Adrenal gland (tissue), 12 donors: ENCODE measurements around the gene GDF11. TPM values are rescaled to one million over a fixed set of nuclear protein-coding genes. Genes with fewer than 3 reads are reported as not detected.
A peak's percentile ranks its signal among the peaks of the same experiment; 100 is the strongest.

Experiments used
- DNase-seq, 7 donors: peaks; one replicate each; pipeline ENCODE4 v3.0.0-alpha.2; 2019 to 2020
- H3K27ac ChIP-seq, 5 donors: fragments of 200-600 bp; sonication (generic) in 4 of 5; 1 replicate in 3 of 5; 2 replicates in 2 of 5; pipeline versions ENCODE4 v1.5.1 to v1.8.0; 2016 to 2020; ENCODE audit warnings: mild to moderate bottlenecking in 1 of 5
- H3K27me3 ChIP-seq: fragments of 200-600 bp; 2 replicates; pipeline ENCODE4 v1.8.0; 2021
- H3K36me3 ChIP-seq, 2 donors: fragments of 200-600 bp; replicated peaks in 1 of 2; 1 replicate in 1 of 2; 2 replicates in 1 of 2; pipeline versions ENCODE4 v1.5.1 to v1.8.0; 2018 to 2022
- H3K4me1 ChIP-seq, 2 donors: fragments of 200-600 bp; replicated peaks in 1 of 2; 1 replicate in 1 of 2; 2 replicates in 1 of 2; pipeline versions ENCODE4 v1.5.1 to v1.8.0; 2018 to 2021
- H3K4me3 ChIP-seq, 4 donors: fragments of 200-600 bp; sonication (generic) in 3 of 4; one replicate each; pipeline ENCODE4 v1.5.1; 2016 to 2018
- H3K9me3 ChIP-seq, 3 donors: fragments of 200-600 bp; sonication (generic) in 1 of 3; replicated peaks in 1 of 3; 1 replicate in 2 of 3; 2 replicates in 1 of 3; pipeline versions ENCODE4 v1.5.1 to v1.8.0; 2016 to 2021
- POLR2A ChIP-seq, 2 donors: fragments of 450-650 bp; IDR thresholded peaks; one replicate each; pipeline ENCODE4 v1.6.1; 2017; ENCODE audit warnings: antibody characterized with exemption in 2 of 2, mild to moderate bottlenecking in 2 of 2, moderate library complexity in 1 of 2
- WGBS, 4 donors: extraction: QIAGEN DNeasy Blood & Tissue Kit in 2 of 4; methylation state at CpG; one replicate each; pipeline versions ENCODE4 v1.1.5 to v1.1.7; 2013 to 2017; 5-methylcytosine and 5-hydroxymethylcytosine counted together
- intact Hi-C, 2 donors: fragments of 100-400 bp; cut with DNase I; formaldehyde crosslinking; loops; one replicate each; pipeline versions ENCODE4 v1.14.1 to v1.15.0; 2022 to 2023
- polyA plus RNA-seq, 3 donors: library from polyadenylated mRNA; stranded (reverse); fragments of 200-250 nt in 2 of 3; fragments of 350-450 nt in 1 of 3; fragmentation: Illumina TruSeq in 1 of 3; extraction: RNeasy Lipid Tissue Mini Kit (QIAGEN cat#74804) in 1 of 3; gene quantifications; one replicate each; pipeline ENCODE4 v1.2.3, GENCODE V29; 2013 to 2014
- total RNA-seq, 9 donors: library from RNA; depleted of rRNA in 4 of 9; stranded (reverse); fragments of >200 nt in 4 of 9; fragments of 120-200 nt in 1 of 9; fragmentation: NEBNext Ultra II Directional in 1 of 9; extraction: Animal tissue kit (Norgen Biotek cat#: 25700) in 1 of 9; gene quantifications; one replicate each; pipeline versions ENCODE4 v1.1.0 to v1.2.4, GENCODE V29; 2013 to 2023
- TF ChIP-seq, protein P1 (sequence below), 6 experiments: fragments of 450-650 bp in 4 of 6; fragments of 200-600 bp in 2 of 6; sonication (generic) in 1 of 6; IDR thresholded peaks; 1 replicate in 5 of 6; 2 replicates in 1 of 6; pipeline versions ENCODE4 v1.5.1 to v1.8.0; 2016 to 2021; ENCODE audit warnings: antibody characterized with exemption in 6 of 6, mild to moderate bottlenecking in 2 of 6, moderate library complexity in 1 of 6
- donor health status: healthy with polysubstance abuse.
- donor health status: Bipolar disorder and iron deficiency.
- donor health status: DM: yes; HTN: yes; CAD: no.
- donor health status: DM: no; HTN: no; CAD: no.
- donor health status: DM: no; HTN: no; CAD: no.
- donor health status: DM: yes; HTN: yes; CAD: no.

The GDF11 gene
- total and polyA plus RNA-seq, 12 donors, result 2.4 to 8.3 (median 5.8) TPM

- Histone ChIP-seq H3K36me3 (no peaks in the 10 kb centered on the region), H3K4me1 (peaks cover 12 to 17% of the 10 kb centered on the region in 2 donors), H3K27ac (no peak overlapping the region), H3K4me3 (no peak overlapping the region), H3K27me3 (no peaks in the 10 kb centered on the region), H3K9me3 (no peaks in the 10 kb centered on the region)
- WGBS, 4 donors, result 62 to 76% (median 68%) methylated on average over 2 of the region's 2 CpGs
- intact Hi-C loops, result loop anchor here in 1 of 2 donors (5.0 kb wide), 1 partner anchor 198 kb away; no protein-coding TSS in a partner anchor
- DNase-seq, result no peak
- TF ChIP-seq, protein P1, sequence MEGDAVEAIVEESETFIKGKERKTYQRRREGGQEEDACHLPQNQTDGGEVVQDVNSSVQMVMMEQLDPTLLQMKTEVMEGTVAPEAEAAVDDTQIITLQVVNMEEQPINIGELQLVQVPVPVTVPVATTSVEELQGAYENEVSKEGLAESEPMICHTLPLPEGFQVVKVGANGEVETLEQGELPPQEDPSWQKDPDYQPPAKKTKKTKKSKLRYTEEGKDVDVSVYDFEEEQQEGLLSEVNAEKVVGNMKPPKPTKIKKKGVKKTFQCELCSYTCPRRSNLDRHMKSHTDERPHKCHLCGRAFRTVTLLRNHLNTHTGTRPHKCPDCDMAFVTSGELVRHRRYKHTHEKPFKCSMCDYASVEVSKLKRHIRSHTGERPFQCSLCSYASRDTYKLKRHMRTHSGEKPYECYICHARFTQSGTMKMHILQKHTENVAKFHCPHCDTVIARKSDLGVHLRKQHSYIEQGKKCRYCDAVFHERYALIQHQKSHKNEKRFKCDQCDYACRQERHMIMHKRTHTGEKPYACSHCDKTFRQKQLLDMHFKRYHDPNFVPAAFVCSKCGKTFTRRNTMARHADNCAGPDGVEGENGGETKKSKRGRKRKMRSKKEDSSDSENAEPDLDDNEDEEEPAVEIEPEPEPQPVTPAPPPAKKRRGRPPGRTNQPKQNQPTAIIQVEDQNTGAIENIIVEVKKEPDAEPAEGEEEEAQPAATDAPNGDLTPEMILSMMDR (IDR thresholded peaks at IDR 0.05), result no peak
- no peak for TF ChIP-seq POLR2A (IDR thresholded peaks at IDR 0.05)
Measured at GRCh38 chr12:55739025-55739378, 3.9 kb upstream of the GDF11 start.

- intact Hi-C loops, result loop anchor here (5.0 to 10.0 kb wide), 3 partner anchors 55 to 200 kb away; no protein-coding TSS in a partner anchor
Measured at GRCh38 chr12:55741931-55742680, 816 bp upstream of the GDF11 start.

GRCh38 chr12:55743406-55744339 lies 751 bp downstream of the GDF11 start:
- WGBS, 4 donors, result 0 to 1% (median 0%) methylated on average over 14 to 73 of the region's 73 CpGs
- intact Hi-C loops, result loop anchor here (5.0 to 10.0 kb wide), 3 partner anchors 54 to 199 kb away; no protein-coding TSS in a partner anchor
- peak overlapping the region in 2 of 5 donors; percentile 23 to 88 for H3K27ac ChIP-seq
- peak overlapping the region in 3 of 4 donors; percentile 11 to 48 (median 33) for H3K4me3 ChIP-seq
- peak in 5 of 7 donors; percentile 37 to 67 (median 62) for DNase-seq
- H3K27me3 ChIP-seq, result no peaks in the 10 kb centered on the region
- peaks cover 8 to 15% of the 10 kb centered on the region in 2 donors for H3K4me1 ChIP-seq
- H3K36me3 ChIP-seq, result no peaks in the 10 kb centered on the region
- H3K9me3 ChIP-seq, result no peaks in the 10 kb centered on the region
- TF ChIP-seq POLR2A (IDR thresholded peaks at IDR 0.05), result peak in 1 of 2 donors; percentile 1
- TF ChIP-seq, protein P1 (IDR thresholded peaks at IDR 0.05), result no peak

More at GRCh38 chr12:55741931-55742680, 816 bp upstream of the GDF11 start:
- Histone ChIP-seq H3K4me1 (peaks cover 14 to 26% of the 10 kb centered on the region in 2 donors), H3K4me3 (peak overlapping the region in 1 of 4 donors; percentile 9), H3K36me3 (no peaks in the 10 kb centered on the region), H3K9me3 (no peaks in the 10 kb centered on the region), H3K27me3 (no peaks in the 10 kb centered on the region), H3K27ac (peak overlapping the region in 2 of 5 donors; percentile 44 to 88)
- DNase-seq, result peak in 1 of 7 donors; percentile 47
- TF ChIP-seq, protein P1 (IDR thresholded peaks at IDR 0.05), result no peak
- TF ChIP-seq POLR2A (IDR thresholded peaks at IDR 0.05), result no peak
- 20 to 31% (median 24%) methylated on average over 3 of the region's 3 CpGs for WGBS, 4 donors
